Neural cell (in vitro differentiated cells): ENCODE results near the gene MGST1. TPM values are rescaled to one million over a fixed set of nuclear protein-coding genes. Genes with fewer than 3 reads are reported as not detected.

Source experiments
- H2AFZ ChIP-seq: fragments of 200-600, 300-800 bp; sonication (generic), shearing (Covaris generic); 2 replicates; pipeline ENCODE4 v1.6.0; 2014; ENCODE audit warnings: low read depth, mild to moderate bottlenecking, antibody characterized with exemption, low read length, moderate library complexity
- H3F3A ChIP-seq: fragments of 200-600 bp; shearing (Covaris generic); 2 replicates; pipeline ENCODE4 v1.6.1; 2016; ENCODE audit warnings: mild to moderate bottlenecking, moderate library complexity, mixed read lengths, antibody characterized with exemption, low read length; ENCODE audit not compliant: insufficient read depth, poor library complexity, severe bottlenecking
- H3K27ac ChIP-seq: fragments of 200-600, 300-800 bp; sonication (generic), shearing (Covaris generic); 2 replicates; pipeline ENCODE4 v1.5.1; 2014; ENCODE audit warnings: mild to moderate bottlenecking, low read length, moderate library complexity
- H3K27me3 ChIP-seq: fragments of 300-800, 200-600 bp; sonication (generic), shearing (Covaris generic); 2 replicates; pipeline ENCODE4 v1.6.0; 2014; ENCODE audit warnings: mild to moderate bottlenecking, low read depth, low read length, moderate library complexity; ENCODE audit not compliant: insufficient read depth
- H3K36me3 ChIP-seq: fragments of 300-800, 200-600 bp; sonication (generic), shearing (Covaris generic); 2 replicates; pipeline ENCODE4 v1.5.1; 2014; ENCODE audit warnings: mild to moderate bottlenecking, antibody characterized with exemption, low read length, moderate library complexity; ENCODE audit not compliant: insufficient read depth
- H3K4me2 ChIP-seq: fragments of 300-800, 200-600 bp; sonication (generic), shearing (Covaris generic); 2 replicates; pipeline ENCODE4 v1.6.0; 2014; ENCODE audit warnings: mild to moderate bottlenecking, low read length
- H3K4me3 ChIP-seq: fragments of 300-800, 200-600 bp; sonication (generic), shearing (Covaris generic); 2 replicates; pipeline ENCODE4 v1.5.1; 2014; ENCODE audit warnings: mild to moderate bottlenecking, low read length, moderate library complexity
- H3K79me2 ChIP-seq: fragments of 200-600 bp; shearing (Covaris generic); replicated peaks from 2 replicates; pipeline ENCODE4 v1.6.0; 2014; ENCODE audit warnings: mild to moderate bottlenecking, low read length, moderate library complexity; ENCODE audit not compliant: insufficient read depth
- H3K9ac ChIP-seq: fragments of 300-800, 200-600 bp; sonication (generic), shearing (Covaris generic); 2 replicates; pipeline ENCODE4 v1.6.1; 2016; ENCODE audit warnings: mild to moderate bottlenecking, low read length, mixed read lengths
- H3K9me2 ChIP-seq: fragments of 200-600 bp; shearing (Covaris generic); 2 replicates; pipeline ENCODE4 v1.6.1; 2016; ENCODE audit warnings: mild to moderate bottlenecking, low read length, mixed read lengths; ENCODE audit not compliant: insufficient read depth
- H3K9me3 ChIP-seq: fragments of 200-600, 300-800 bp; sonication (generic), shearing (Covaris generic); 2 replicates; pipeline ENCODE4 v1.6.1; 2016; ENCODE audit warnings: mild to moderate bottlenecking, mixed run types, low read length, moderate library complexity, mixed read lengths
- H4K20me1 ChIP-seq: fragments of 200-600 bp; shearing (Covaris generic); 2 replicates; pipeline ENCODE4 v1.6.1; 2016; ENCODE audit warnings: mild to moderate bottlenecking, mixed run types; ENCODE audit not compliant: insufficient read depth
- CTCF ChIP-seq: fragments of 450-650 bp; IDR thresholded peaks from 2 replicates; pipeline ENCODE4 v1.5.1; 2014; ENCODE audit warnings: antibody characterized with exemption, mild to moderate bottlenecking, moderate library complexity; ENCODE audit not compliant: poor library complexity, severe bottlenecking
- EP300 ChIP-seq: fragments of 450-650 bp; conservative IDR thresholded peaks from 2 replicates; pipeline ENCODE4 v1.6.1; 2014; ENCODE audit warnings: antibody characterized with exemption, mild to moderate bottlenecking, moderate library complexity; ENCODE audit not compliant: poor library complexity, severe bottlenecking
- EZH2 ChIP-seq: fragments of 200-600, 300-800 bp; shearing (Covaris generic), sonication (generic); IDR thresholded peaks from 2 replicates; pipeline ENCODE4 v1.6.1; 2014; ENCODE audit warnings: antibody characterized with exemption, low read length, borderline replicate concordance, mild to moderate bottlenecking; ENCODE audit not compliant: insufficient read depth, poor library complexity, severe bottlenecking
- MXI1 ChIP-seq: fragments of 450-650 bp; conservative IDR thresholded peaks from 2 replicates; pipeline ENCODE4 v1.6.1; 2014; ENCODE audit warnings: antibody characterized with exemption, mild to moderate bottlenecking; ENCODE audit not compliant: poor library complexity, severe bottlenecking
- POLR2AphosphoS5 ChIP-seq: IDR thresholded peaks from 2 replicates; pipeline ENCODE4 v1.6.1; 2012
- RAD21 ChIP-seq: fragments of 450-650 bp; conservative IDR thresholded peaks from 2 replicates; pipeline ENCODE4 v1.6.1; 2014; ENCODE audit warnings: antibody characterized with exemption, mild to moderate bottlenecking, moderate library complexity
- REST ChIP-seq: IDR thresholded peaks from 2 replicates; pipeline ENCODE4 v1.6.1; 2012; ENCODE audit warnings: borderline replicate concordance
- SMC3 ChIP-seq: fragments of 450-650 bp; conservative IDR thresholded peaks from 2 replicates; pipeline ENCODE4 v1.6.1; 2014; ENCODE audit warnings: antibody characterized with exemption, mild to moderate bottlenecking, moderate library complexity; ENCODE audit not compliant: poor library complexity
- TAF1 ChIP-seq: IDR thresholded peaks from 2 replicates; pipeline ENCODE4 v1.6.1; 2012; ENCODE audit warnings: low read depth
- polyA plus RNA-seq: library from polyadenylated mRNA; depleted of rRNA; stranded (reverse); fragments of >200 nt; gene quantifications from 2 replicates; pipeline ENCODE4 v1.2.3, GENCODE V29; 2014

Gene MGST1
- polyA plus RNA-seq, 1 donor from 2014 or later: 3.7 TPM

- Histone ChIP-seq H3K27me3 (no peaks in the 10 kb centered on the region), H3K36me3 (no peaks in the 10 kb centered on the region), H3K4me2 (no peak overlapping the region), H3K79me2 (no peaks in the 10 kb centered on the region), H3K9ac (no peak overlapping the region), H3K9me2 (no peaks in the 10 kb centered on the region), H3K4me3 (no peak overlapping the region), H3K9me3 (peaks cover under 1% of the 10 kb centered on the region), H2AFZ (no peak overlapping the region), H3K27ac (no peak overlapping the region), H4K20me1 (no peaks in the 10 kb centered on the region), H3F3A (no peaks in the 10 kb centered on the region)
- TF ChIP-seq SMC3: no peak
- TF ChIP-seq EP300: no peak
- TF ChIP-seq EZH2: no peak
- TF ChIP-seq REST: no peak
- TF ChIP-seq RAD21: no peak
- no peak for TF ChIP-seq MXI1
- no peak for TF ChIP-seq POLR2AphosphoS5
- TF ChIP-seq CTCF: no peak
Measured at GRCh38 chr12:16387919-16388318, 40.5 kb downstream of the MGST1 start.

- no peak overlapping the region for H3K9ac ChIP-seq
- no peak overlapping the region for H3K27ac ChIP-seq
- no peaks in the 10 kb centered on the region for H3K27me3 ChIP-seq
- H3K36me3 ChIP-seq: no peaks in the 10 kb centered on the region
- H3K4me2 ChIP-seq: no peak overlapping the region
- no peaks in the 10 kb centered on the region for H4K20me1 ChIP-seq
- TF ChIP-seq TAF1: no peak
- TF ChIP-seq POLR2AphosphoS5: no peak
- TF ChIP-seq RAD21: no peak
- no peak for TF ChIP-seq CTCF
- no peak for TF ChIP-seq MXI1
- no peak for TF ChIP-seq SMC3
- no peak for TF ChIP-seq EZH2
- no peak for TF ChIP-seq REST
- no peak for TF ChIP-seq EP300
- no peak overlapping the region for H2AFZ ChIP-seq
- peaks cover 6% of the 10 kb centered on the region for H3K9me3 ChIP-seq
- H3K79me2 ChIP-seq: no peaks in the 10 kb centered on the region
- H3K9me2 ChIP-seq: no peaks in the 10 kb centered on the region
- H3K4me3 ChIP-seq: no peak overlapping the region
- H3F3A ChIP-seq: no peaks in the 10 kb centered on the region
Measured at GRCh38 chr12:16389594-16389993, 42.1 kb downstream of the MGST1 start.
